Activated T-helper 2 cell treated with anti-CD3 and anti-CD28 coated beads, Interferon-gamma antibody, Interleukin-2, Interleukin-4, amounts not matched to agents 10 μg/mL and 5 μg/mL and 100 μg/mL, durations not matched to agents 14 hours and 24 hours and 36 hours (primary cell): Measurements from ENCODE around the gene EGR4. TPM values are rescaled to one million over a fixed set of nuclear protein-coding genes. Genes with fewer than 3 reads are reported as not detected.

Experiments
- DNase-seq: peaks from one replicate; pipeline ENCODE4 v3.0.0; 2021; ENCODE audit warnings: low spot score
- H3K27ac Mint-ChIP-seq: one replicate; pipeline ENCODE4 v1.8.0; 2021; ENCODE audit warnings: mixed read lengths
- H3K27me3 Mint-ChIP-seq: one replicate; pipeline ENCODE4 v1.8.0; 2021; ENCODE audit warnings: low read depth, mixed read lengths
- H3K36me3 Mint-ChIP-seq: one replicate; pipeline ENCODE4 v1.8.0; 2021; ENCODE audit warnings: low read depth, mixed read lengths
- H3K4me1 Mint-ChIP-seq: one replicate; pipeline ENCODE4 v1.8.0; 2021; ENCODE audit warnings: low read depth, mixed read lengths
- H3K4me3 Mint-ChIP-seq: one replicate; pipeline ENCODE4 v1.8.0; 2021; ENCODE audit warnings: low read depth, mild to moderate bottlenecking, moderate library complexity, mixed read lengths
- H3K9me3 Mint-ChIP-seq: one replicate; pipeline ENCODE4 v1.8.0; 2021; ENCODE audit warnings: mixed read lengths
- intact Hi-C: fragments of 100-400 bp; cut with micrococcal nuclease; formaldehyde crosslinking; loops from one replicate; pipeline ENCODE4 v1.15.1; 2023
- total RNA-seq: library from RNA; stranded (reverse); gene quantifications from 2 replicates; pipeline ENCODE4 v1.2.3, GENCODE V29; 2022

EGR4 gene
- total RNA-seq, 1 donor from 2014 or later: 0.46 TPM

DNA sequence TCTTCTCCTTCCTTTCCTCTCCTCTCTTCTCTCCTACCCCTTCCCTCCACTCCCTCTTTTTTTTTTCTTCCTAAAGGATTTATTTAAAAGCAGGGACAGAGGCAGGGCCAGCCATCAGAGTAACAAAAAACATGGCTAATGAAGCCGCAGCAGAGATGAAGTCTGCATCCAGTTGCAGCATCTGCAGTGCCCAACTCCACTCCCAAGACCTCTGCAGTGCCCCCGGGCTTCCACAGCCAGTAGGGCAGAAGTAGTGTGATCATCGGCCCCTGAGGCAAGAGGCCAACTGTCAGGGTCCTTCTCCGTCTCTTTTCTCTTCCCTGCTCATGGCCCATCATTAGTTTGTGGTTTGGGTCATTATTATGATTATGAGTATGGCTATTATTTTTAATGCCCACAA is 4.2 kb upstream of the EGR4 start:
- no peak overlapping the region for H3K4me3 Mint-ChIP-seq
- no peak for DNase-seq
- no peaks in the 10 kb centered on the region for H3K4me1 Mint-ChIP-seq
- peaks cover 56% of the 10 kb centered on the region for H3K27me3 Mint-ChIP-seq
- no peaks in the 10 kb centered on the region for H3K36me3 Mint-ChIP-seq
- H3K27ac Mint-ChIP-seq: no peak overlapping the region
- H3K9me3 Mint-ChIP-seq: no peaks in the 10 kb centered on the region
- intact Hi-C loops: loop anchor here (10.0 kb wide), 1 partner anchor 373 kb away; no protein-coding TSS in a partner anchor

DNA sequence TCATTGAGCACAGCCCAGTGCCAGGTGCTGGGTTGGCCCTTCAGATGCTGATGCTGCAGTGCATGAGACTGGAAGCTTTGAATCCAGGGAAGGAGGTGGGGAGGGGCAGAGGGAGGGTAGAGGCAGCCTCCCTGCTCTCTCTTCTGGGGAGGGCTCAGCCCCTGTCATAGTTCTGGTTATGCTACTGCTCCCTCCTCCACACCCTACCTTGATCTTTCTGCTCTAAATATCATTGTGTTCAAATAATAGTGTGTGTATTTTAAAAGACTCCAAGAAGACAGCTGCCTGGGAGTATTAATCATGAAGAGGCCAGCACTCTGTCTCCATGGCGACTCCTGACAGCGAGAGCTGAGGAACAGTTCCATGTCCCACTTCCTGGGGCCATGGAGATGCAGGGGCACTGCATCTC is 3.8 kb upstream of the EGR4 start:
- intact Hi-C loops: loop anchor here (10.0 kb wide), 1 partner anchor 372 kb away; no protein-coding TSS in a partner anchor
- Mint-ChIP-seq H3K27me3 (peaks cover 55% of the 10 kb centered on the region), H3K27ac (no peak overlapping the region), H3K9me3 (no peaks in the 10 kb centered on the region), H3K4me1 (no peaks in the 10 kb centered on the region), H3K36me3 (no peaks in the 10 kb centered on the region), H3K4me3 (no peak overlapping the region)
- DNase-seq: no peak

DNA sequence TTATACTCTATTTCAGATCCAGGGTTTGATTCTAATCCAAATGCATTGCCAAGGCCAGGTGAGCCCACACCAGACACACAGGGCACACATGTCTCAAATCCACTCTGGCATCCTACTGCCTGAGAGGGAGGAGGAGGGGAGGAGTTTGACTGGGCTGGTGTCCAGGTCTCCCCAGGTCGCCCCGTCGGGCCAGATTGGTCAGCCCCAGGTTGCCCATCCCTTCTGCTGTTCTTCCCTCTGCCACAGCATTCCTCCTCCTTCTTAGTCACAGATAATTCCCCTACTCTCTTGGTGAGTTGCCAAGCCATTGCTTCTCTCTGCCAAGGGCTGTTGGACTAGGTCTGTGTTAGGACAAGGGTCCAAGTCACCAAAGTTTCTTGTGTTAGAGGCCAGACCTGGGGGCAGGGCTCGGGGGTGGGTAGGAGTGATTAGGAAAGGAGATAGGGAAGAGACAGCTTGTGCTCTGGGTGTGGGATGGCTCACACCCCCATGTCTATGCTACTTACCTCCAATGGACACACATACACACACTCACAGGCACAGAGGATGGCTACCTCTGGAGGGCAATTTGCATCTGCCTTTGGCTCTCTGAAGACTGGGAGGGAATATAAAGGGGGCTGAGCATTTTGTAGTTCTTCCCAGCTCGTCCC is 2.5 kb upstream of the EGR4 start:
- no peak for DNase-seq
- Mint-ChIP-seq H3K9me3 (no peaks in the 10 kb centered on the region), H3K27me3 (peaks cover 57% of the 10 kb centered on the region), H3K36me3 (no peaks in the 10 kb centered on the region), H3K27ac (no peak overlapping the region), H3K4me1 (peaks cover 5% of the 10 kb centered on the region), H3K4me3 (no peak overlapping the region)
- intact Hi-C loops: loop anchor here (10.0 kb wide), 1 partner anchor 371 kb away; no protein-coding TSS in a partner anchor

DNA sequence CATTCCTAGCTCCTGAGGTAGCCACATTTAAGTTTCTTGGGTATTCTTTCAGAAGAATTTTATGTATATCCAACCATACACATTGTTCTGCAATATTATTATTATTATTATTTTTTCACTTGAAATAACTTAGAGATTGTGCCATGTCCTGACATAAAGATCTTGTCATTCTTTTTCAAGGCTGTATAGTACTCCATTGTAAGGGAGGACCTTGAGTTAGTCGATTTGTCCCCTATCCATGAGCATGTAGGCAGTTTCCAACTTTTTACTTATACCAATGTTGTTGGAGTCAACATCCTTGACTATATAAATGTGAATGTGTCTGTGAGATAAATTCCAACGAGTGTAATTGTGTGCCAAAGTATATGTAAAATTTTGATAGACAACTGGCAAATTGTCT is 891 bp upstream of the EGR4 start:
- Mint-ChIP-seq H3K9me3 (no peaks in the 10 kb centered on the region), H3K27me3 (peaks cover 63% of the 10 kb centered on the region), H3K4me3 (no peak overlapping the region), H3K27ac (no peak overlapping the region), H3K36me3 (no peaks in the 10 kb centered on the region), H3K4me1 (peaks cover 5% of the 10 kb centered on the region)
- no peak for DNase-seq
- intact Hi-C loops: loop anchor here (5.0 to 10.0 kb wide), 2 partner anchors 82 to 369 kb away; partner anchors contain the start of gene SMYD5

DNA sequence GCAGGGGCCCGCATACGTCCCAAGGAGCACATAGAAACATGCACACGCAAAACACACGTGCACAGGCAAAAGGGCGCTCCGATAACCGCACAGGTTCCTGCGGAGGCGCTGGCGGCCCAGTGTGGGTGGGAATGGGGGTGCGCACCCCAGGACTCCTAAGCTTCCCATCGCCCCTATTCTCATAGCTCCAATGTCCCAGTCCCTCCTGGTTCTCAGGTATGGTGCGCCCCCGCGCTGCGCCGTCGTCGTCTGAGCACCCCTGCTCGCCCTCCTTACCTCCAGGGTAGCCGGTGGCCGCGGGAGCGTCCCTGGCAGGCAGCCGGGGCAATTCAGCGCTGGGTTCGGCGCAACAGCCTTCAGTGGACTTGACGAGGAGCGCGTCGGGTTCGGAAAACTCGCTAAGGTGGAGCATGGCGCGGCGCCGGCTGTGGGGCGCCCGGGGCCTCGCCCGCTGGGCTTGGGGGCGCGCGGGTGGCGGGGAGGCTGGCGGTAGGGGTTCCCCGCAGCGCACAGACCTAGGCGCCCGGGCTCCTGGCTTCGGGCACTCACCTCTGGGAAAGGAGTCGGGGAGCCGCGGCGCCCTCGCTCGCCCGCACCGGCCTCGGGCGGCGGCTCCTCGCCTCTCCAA is 328 bp downstream of the EGR4 start:
- Mint-ChIP-seq H3K4me3 (peak overlapping the region; percentile 69), H3K36me3 (no peaks in the 10 kb centered on the region), H3K27me3 (peaks cover 69% of the 10 kb centered on the region), H3K4me1 (peaks cover 5% of the 10 kb centered on the region), H3K27ac (no peak overlapping the region), H3K9me3 (no peaks in the 10 kb centered on the region)
- intact Hi-C loops: loop anchor here (1.0 to 10.0 kb wide), 4 partner anchors 59 to 368 kb away; partner anchors contain the start of genes ALMS1, CCT7 and SMYD5
- no peak for DNase-seq

DNA sequence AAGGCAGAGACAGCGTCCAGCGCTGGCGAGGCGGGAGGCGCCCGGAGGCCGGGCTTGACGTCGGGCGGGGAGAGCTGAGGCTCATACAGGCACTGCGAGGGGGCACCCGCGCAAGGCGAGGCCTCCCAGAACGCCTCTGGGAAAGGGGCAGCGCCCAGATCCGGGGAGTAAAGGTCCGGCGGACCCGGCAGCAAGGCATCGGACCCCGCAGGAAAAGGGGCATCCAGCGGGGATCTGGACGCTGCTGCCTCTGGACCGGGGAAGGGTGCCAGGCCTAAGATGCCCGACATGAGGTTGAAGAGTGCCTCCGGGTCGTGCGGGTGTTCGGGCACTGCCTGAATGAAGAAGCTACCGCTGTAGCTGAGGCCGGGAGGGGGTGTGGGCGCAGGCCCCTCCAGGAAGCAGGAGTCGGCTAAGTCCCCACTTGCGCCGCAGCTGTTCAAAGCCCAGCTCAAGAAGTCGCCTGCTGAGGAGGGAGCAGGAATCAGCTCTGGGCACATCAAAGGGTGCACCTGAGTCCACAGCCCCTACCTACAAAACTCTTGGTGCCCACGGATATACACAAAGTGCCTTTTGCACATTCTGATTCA is 937 bp downstream of the EGR4 start:
- Mint-ChIP-seq H3K9me3 (no peaks in the 10 kb centered on the region), H3K4me3 (peak overlapping the region; percentile 62), H3K27me3 (peaks cover 67% of the 10 kb centered on the region), H3K4me1 (peaks cover 5% of the 10 kb centered on the region), H3K36me3 (no peaks in the 10 kb centered on the region), H3K27ac (no peak overlapping the region)
- no peak for DNase-seq
- intact Hi-C loops: loop anchor here (5.0 to 10.0 kb wide), 2 partner anchors 80 to 368 kb away; partner anchors contain the start of gene SMYD5

DNA sequence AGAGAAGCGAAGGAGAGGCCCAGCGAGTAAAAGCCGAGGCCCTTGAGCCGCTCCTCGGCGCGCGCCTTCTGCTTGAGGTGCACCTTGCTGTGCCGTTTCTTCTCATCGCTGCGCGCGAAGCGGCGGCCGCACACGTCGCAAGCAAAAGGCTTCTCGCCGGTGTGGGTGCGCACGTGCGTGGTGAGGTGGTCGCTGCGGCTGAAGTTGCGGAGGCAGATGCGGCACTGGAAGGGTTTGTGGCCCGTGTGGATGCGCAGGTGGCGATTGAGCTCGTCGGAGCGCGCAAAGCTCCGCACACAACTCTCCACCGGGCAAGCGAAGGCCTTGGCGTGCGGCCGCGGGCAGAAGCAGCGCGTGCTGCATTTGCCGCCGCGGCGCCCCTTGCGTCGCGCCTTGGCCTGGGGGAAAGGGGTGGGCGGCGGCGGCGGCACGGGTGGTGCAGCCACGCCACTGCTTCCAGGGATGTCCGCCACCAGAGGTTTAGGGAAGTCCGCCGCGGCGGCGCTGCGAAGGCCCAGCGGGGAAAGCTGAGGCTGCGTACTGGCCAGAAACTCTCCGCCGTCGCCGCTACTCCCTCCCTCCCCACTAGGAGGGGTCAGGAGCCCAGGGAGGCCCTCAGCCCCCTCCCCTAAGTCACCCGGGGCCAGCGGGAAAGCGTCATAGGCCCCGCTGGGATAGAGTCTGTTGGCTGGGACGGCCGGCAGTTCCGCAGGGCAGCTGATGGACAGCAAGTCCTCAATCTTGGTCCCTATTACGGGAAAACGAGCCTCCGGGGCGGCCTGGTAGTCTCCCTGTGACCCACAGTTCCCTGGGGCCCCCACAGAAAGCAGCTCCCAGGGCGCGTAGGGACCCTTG is 1.7 kb downstream of the EGR4 start:
- Mint-ChIP-seq H3K27ac (no peak overlapping the region), H3K9me3 (no peaks in the 10 kb centered on the region), H3K4me1 (peaks cover 5% of the 10 kb centered on the region), H3K4me3 (peak overlapping the region; percentile 65), H3K27me3 (peaks cover 65% of the 10 kb centered on the region), H3K36me3 (no peaks in the 10 kb centered on the region)
- DNase-seq: no peak
- intact Hi-C loops: loop anchor here (5.0 to 10.0 kb wide), 2 partner anchors 79 to 367 kb away; partner anchors contain the start of gene SMYD5

DNA sequence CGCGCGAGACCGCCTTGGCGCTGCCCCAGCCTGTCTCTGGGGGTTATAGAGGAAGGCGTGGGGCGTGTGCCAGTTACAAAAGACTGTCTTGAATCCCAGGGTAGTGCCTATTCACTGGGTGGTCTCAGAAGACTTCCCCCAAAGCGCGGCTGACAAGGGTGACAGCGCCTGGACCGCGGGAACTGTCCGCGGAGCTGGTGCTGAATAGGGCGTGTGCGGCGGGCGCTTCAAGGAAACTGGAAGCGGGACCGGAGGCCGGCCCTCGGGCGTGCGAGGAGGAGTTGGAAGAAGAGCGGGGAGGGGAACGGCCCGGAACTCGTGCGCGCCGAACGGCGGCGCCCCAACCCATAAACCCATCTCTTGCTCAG is 2.3 kb downstream of the EGR4 start:
- no peaks in the 10 kb centered on the region for H3K9me3 Mint-ChIP-seq
- H3K4me3 Mint-ChIP-seq: peak overlapping the region; percentile 65
- peak; percentile 53 for DNase-seq
- H3K36me3 Mint-ChIP-seq: no peaks in the 10 kb centered on the region
- intact Hi-C loops: loop anchor here (5.0 to 10.0 kb wide), 2 partner anchors 79 to 366 kb away; partner anchors contain the start of gene SMYD5
- peaks cover 61% of the 10 kb centered on the region for H3K27me3 Mint-ChIP-seq
- H3K27ac Mint-ChIP-seq: no peak overlapping the region
- H3K4me1 Mint-ChIP-seq: peaks cover 5% of the 10 kb centered on the region

DNA sequence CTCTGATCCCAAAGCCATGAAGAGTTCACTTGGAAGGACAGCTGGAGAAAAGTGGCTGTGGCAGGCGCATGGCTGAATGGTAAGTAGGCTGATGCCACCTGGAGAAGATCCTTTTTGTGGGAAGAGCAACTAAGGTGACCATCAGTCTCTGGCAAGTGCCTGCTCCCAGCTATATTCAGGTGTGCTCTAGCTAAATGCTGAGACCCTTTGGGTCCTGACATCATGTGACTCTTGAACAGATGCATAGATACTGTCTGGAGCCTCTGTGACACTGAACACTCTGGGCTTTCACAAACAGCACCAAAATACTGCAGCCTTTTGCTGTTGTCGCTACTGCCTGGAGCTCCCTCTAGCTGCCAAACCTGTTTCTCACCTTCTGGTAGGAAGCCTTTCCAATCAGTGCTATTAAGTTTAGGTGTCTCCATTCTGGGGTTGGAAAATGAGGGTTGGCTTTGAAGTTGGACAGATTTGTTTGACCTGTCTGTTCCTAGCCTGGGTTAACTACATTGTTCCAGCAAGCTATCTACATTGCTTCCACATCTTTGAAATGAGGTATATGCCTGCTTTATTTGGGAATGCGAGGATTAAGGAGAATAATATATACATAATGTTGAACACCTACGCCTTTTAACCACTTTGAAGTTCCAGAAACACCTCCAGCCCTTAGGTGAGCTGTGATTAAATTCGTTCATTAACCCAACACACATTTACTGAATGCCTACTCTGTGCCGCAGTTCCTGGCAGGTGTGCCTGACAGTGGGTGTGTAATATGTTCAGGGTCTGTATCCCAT is 3.1 kb downstream of the EGR4 start:
- peaks cover 10% of the 10 kb centered on the region for H3K4me1 Mint-ChIP-seq
- peaks cover 58% of the 10 kb centered on the region for H3K27me3 Mint-ChIP-seq
- H3K27ac Mint-ChIP-seq: no peak overlapping the region
- DNase-seq: peak; percentile 31
- intact Hi-C loops: loop anchor here (5.0 to 10.0 kb wide), 2 partner anchors 78 to 365 kb away; partner anchors contain the start of gene SMYD5
- H3K4me3 Mint-ChIP-seq: no peak overlapping the region
- H3K36me3 Mint-ChIP-seq: no peaks in the 10 kb centered on the region
- no peaks in the 10 kb centered on the region for H3K9me3 Mint-ChIP-seq

DNA sequence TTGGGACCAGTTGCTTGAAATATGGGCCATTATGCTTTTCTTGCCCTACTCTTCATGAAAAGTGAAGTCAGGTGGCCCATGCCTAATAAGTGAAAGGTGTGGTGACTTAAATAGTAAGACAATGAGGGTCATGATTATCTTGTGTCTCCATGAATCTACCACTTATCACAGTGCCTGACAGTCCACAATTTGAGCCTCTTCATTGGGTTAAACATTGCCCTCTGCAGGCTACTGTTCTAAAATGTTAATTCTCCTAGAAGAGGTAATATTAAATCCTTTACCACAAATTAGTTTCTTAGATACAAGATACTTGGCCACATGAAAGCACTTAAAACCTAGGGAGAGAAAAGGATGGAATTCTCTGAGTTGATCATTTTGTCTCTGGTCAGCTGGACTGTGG is 4.0 kb downstream of the EGR4 start:
- H3K9me3 Mint-ChIP-seq: no peaks in the 10 kb centered on the region

DNA sequence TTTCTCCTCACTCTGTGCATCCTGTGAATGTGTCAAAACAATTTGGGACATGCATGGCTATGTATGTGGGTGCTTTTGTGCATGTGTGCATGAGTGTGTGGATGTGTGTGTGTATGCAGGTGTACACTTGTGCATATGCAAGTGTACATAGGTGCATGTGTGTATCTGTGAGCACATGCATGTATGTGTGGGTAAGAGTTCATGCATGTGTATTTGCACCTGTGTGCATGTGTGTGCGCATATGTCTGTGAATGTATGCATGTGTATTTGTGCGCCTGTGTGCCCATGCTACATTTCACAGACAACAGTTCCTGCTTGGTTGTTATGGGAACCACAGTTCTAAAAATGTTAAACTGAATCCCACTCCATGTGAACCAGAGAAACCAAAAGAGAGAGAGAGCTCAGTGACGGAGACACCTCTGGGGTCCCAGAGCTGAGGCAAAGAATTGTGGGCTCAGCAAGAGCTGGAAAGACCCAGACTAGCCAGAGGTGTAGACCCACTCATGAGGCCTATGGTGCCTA is 7.2 kb downstream of the EGR4 start:
- peak overlapping the region; percentile 37 for H3K4me3 Mint-ChIP-seq
- H3K27ac Mint-ChIP-seq: no peak overlapping the region
- peaks cover 38% of the 10 kb centered on the region for H3K27me3 Mint-ChIP-seq
- H3K4me1 Mint-ChIP-seq: peaks cover 7% of the 10 kb centered on the region
- H3K9me3 Mint-ChIP-seq: no peaks in the 10 kb centered on the region
- H3K36me3 Mint-ChIP-seq: no peaks in the 10 kb centered on the region
- no peak for DNase-seq
- intact Hi-C loops: no loop called here

More for the DNA sequence above, 4.0 kb downstream of the EGR4 start:
- Mint-ChIP-seq H3K4me1 (peaks cover 10% of the 10 kb centered on the region), H3K36me3 (no peaks in the 10 kb centered on the region), H3K27ac (no peak overlapping the region), H3K27me3 (peaks cover 51% of the 10 kb centered on the region), H3K4me3 (no peak overlapping the region)
- DNase-seq: no peak
- intact Hi-C loops: no loop called here
